AG10803 (cell line): ENCODE data around the gene HECTD4.

ENCODE experiments used
- DNase-seq: peaks from one replicate; pipeline ENCODE4 v3.0.0; 2010; ENCODE audit warnings: low read depth
- H3K4me3 ChIP-seq: 2 replicates; pipeline ENCODE4 v1.5.1; 2011; ENCODE audit warnings: mild to moderate bottlenecking, low read length, control low read depth
- TF ChIP-seq, protein P1 (sequence below): conservative IDR thresholded peaks from 2 replicates; pipeline ENCODE4 v1.5.1; 2011; ENCODE audit warnings: mild to moderate bottlenecking, low read length, control low read depth, inconsistent platforms

The HECTD4 gene

DNA sequence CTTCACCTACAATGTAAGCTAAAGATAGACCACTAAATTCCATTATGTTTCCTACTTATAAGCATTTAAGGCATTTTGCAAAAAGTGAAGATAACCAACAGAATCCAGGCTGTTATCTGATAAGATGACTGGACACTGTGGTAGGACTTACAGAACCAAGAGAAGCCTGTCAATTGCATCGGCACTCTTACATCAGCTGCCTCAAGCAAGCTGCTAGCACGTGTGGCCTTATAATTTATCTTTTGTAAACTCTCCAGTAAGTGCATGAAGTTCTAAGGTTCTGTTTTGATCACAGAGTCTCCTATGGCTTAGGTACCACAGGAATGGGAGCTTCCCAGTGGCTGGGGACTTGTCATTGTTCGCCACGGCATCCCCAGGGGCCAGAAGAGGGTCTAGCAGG, 168.2 kb downstream of the HECTD4 start:
- TF ChIP-seq, protein P1, sequence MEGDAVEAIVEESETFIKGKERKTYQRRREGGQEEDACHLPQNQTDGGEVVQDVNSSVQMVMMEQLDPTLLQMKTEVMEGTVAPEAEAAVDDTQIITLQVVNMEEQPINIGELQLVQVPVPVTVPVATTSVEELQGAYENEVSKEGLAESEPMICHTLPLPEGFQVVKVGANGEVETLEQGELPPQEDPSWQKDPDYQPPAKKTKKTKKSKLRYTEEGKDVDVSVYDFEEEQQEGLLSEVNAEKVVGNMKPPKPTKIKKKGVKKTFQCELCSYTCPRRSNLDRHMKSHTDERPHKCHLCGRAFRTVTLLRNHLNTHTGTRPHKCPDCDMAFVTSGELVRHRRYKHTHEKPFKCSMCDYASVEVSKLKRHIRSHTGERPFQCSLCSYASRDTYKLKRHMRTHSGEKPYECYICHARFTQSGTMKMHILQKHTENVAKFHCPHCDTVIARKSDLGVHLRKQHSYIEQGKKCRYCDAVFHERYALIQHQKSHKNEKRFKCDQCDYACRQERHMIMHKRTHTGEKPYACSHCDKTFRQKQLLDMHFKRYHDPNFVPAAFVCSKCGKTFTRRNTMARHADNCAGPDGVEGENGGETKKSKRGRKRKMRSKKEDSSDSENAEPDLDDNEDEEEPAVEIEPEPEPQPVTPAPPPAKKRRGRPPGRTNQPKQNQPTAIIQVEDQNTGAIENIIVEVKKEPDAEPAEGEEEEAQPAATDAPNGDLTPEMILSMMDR: no peak
- DNase-seq: no peak

DNA sequence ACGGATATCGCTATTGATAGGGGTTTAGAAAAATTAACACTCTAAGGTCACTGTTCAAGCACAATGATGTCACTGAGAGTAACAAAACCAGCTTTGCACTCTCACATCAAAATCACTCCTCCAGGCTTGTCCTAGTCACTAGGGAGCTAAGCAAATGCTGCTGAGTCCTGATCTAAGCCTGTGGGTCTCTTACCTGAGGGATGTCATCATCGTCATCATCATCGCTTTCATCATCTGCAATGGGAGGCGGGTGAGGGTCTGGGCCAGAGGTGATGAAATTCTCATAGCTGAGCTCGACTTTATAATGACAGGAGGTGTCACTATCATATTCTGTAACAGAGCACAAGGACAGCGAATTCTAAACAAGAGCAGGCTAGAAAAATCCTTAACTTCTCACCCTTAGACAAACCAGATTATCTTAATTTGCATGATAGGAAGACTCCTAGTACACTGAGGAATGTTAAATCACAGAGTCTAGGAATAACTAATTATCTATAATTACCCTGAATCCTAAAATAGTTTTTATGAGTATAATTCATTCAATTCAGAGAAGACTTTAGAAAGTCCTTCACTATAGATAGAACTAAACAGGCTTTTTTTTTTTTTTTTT, 173.8 kb downstream of the HECTD4 start:
- H3K4me3 ChIP-seq: no peak overlapping the region
- DNase-seq: no peak
- TF ChIP-seq, protein P1: no peak

More for the DNA sequence above, 168.2 kb downstream of the HECTD4 start:
- H3K4me3 ChIP-seq: no peak overlapping the region

DNA sequence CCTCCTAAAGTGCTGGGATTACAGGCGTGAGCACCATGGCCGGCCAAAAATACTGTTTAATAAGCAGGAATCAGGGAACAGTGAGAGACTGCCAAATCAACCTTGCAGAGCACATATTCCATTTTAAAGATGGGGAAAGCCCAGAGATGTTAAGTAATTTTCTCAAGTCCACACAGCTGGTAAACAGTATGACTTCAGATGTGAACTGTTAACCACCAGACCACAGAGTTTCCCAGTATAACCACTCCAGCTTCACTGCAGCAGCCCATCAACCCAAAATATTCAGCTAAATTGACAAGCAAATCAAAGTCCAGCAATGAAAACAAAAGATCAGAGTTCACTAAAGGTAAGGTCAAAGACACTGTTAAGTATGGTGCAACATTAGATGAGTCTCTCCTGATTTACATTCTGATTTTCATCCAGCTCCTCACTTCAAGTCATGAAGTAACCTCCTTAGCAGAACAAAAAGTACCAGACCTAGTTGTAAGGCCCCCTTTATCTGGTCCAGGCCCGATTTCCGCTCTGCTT, 174.8 kb downstream of the HECTD4 start:
- TF ChIP-seq, protein P1: no peak
- H3K4me3 ChIP-seq: no peak overlapping the region
- DNase-seq: no peak

DNA sequence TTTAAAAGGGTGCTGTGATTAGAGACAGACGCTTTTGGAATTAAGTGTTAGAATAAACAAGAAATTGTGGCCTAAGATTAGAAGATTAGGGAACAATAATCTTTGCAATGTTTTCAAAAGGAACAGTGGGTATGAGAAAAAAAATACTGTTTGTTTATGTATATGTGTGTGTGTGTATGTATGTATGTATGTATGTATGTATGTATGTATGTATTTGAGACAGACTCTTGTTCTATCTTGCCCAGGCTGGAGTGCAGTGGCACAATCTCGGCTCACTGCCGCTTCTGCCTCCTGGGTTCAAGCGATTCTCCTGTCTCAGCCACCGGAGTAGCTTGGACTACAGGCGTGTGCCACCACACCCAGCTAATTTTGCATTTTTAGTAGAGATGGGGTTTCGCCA, 175.3 kb downstream of the HECTD4 start:
- TF ChIP-seq, protein P1: no peak
- H3K4me3 ChIP-seq: no peak overlapping the region
- no peak for DNase-seq

DNA sequence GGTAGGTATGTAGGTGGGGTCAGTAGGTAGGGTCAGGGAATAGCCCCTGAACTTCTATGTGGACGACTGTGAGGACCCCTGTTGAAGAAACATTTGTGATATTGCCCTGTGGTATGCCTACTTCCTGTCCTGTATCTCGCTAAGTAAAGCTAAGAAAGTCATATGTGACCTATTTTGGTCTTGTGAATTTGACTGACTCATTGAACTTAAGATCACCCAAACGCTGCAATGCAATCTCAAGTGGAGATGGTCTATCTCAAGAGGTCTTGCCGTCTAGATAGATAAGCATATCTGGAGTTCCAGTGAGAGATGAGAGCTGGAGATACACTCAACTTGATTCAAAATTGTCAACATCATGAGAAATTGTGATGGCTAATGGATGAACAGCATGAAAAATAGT, 183.1 kb downstream of the HECTD4 start:
- DNase-seq: no peak
- H3K4me3 ChIP-seq: no peak overlapping the region
- TF ChIP-seq, protein P1: no peak

DNA sequence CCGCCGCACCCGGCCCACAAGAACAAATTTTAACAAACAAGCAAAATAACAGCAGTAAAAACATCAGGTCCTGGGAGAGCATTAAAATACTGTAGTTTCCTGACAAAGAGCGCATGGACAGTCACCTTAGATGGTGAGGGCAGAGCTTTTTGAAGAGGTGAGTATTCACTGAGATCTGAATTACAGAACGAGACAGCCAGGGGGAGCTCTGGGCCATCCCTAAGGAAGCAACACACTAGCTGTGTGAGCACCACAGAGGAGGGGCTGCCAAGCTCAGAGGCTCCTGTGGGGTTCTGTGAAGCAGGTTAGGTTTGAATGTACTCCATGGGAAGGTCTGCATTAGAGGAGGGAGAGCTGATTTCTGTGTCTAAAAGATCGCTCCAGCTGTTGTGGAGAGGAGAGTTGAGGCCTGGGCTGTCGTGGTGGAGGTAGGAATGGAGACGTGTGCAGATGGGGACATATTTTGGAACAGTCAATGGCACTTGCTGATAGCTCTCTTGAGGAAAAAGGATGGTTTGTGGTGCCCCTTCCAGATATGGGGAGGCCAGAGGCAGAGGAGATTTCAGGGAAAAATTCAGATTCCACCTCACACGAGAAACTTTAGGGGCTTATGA, 184.0 kb downstream of the HECTD4 start:
- TF ChIP-seq, protein P1: peak; percentile 65
- H3K4me3 ChIP-seq: no peak overlapping the region
- DNase-seq: peak; percentile 43
